ENCODE measurements around the gene GID8. TPM values are rescaled to one million over a fixed set of nuclear protein-coding genes. Genes with fewer than 3 reads are reported as not detected.

The GID8 gene
- total and polyA plus RNA-seq, 2 donors (not counting 1 experiment from before 2014, with no cell fraction given): 12.4 to 47.4 TPM

GRCh38 chr20:62910777-62911497 lies 27.0 kb upstream of the GID8 start:
- Histone ChIP-seq H3K27ac (ENCODE audit: low read length in 2 of 2) (no peak overlapping the region), H3K4me1 (ENCODE audit: control insufficient read depth in 2 of 2, insufficient read depth in 2 of 2, low read length in 2 of 2) (peaks cover 4 to 6% of the 10 kb centered on the region in 2 donors), H4K20me1 (ENCODE audit: control insufficient read depth, insufficient read depth, low read length, poor library complexity, severe bottlenecking) (peaks cover 100% of the 10 kb centered on the region), H3K36me3 (replicated peaks in 1 of 2; ENCODE audit: control extremely low read depth in 1 of 2, control insufficient read depth in 1 of 2, extremely low read depth in 1 of 2, insufficient read depth in 2 of 2, low read length in 1 of 2) (peaks cover 9 to 84% of the 10 kb centered on the region in 2 experiments), H3K9me3 (ENCODE audit: control extremely low read depth in 1 of 3, control insufficient read depth in 2 of 3, insufficient read depth in 1 of 3, low read length in 2 of 3) (no peaks in the 10 kb centered on the region), H3K4me3 (ENCODE audit: control extremely low read depth in 1 of 5, extremely low read depth in 1 of 5, insufficient read depth in 1 of 5, low read depth in 2 of 5, low read length in 4 of 5) (no peak overlapping the region), H3K9ac (ENCODE audit: low read length) (no peak overlapping the region), H3K27me3 (replicated peaks in 1 of 4; ENCODE audit: control extremely low read depth in 1 of 4, control insufficient read depth in 3 of 4, insufficient read depth in 4 of 4, low read length in 3 of 4) (no peaks in the 10 kb centered on the region), H3K79me2 (ENCODE audit: control insufficient read depth, insufficient read depth, low read length) (peaks cover 99% of the 10 kb centered on the region), H3K4me2 (replicated peaks; ENCODE audit: low read depth, low read length, poor library complexity, severe bottlenecking) (no peak overlapping the region), H2AFZ (ENCODE audit: insufficient read depth, low read depth, low read length, poor library complexity, severe bottlenecking) (no peak overlapping the region)
- TF ChIP-seq CTCF (IDR thresholded peaks at IDR 0.05): no peak
- TF ChIP-seq EZH2 (IDR thresholded peaks at IDR 0.05; ENCODE audit: borderline replicate concordance, insufficient read depth, low read depth, low read length, poor library complexity, severe bottlenecking): no peak
- Mint-ChIP-seq H3K27me3 (no peaks in the 10 kb centered on the region), H3K4me1 (peaks cover 16% of the 10 kb centered on the region), H3K9me3 (ENCODE audit: insufficient read depth) (no peaks in the 10 kb centered on the region), H3K4me3 (no peak overlapping the region), H3K27ac (no peak overlapping the region)
- 96% methylated on average over 45 of the region's 45 CpGs for WGBS (ENCODE audit: insufficient coverage)
- intact Hi-C loops (cut with micrococcal nuclease): no loop called here
- no peak for DNase-seq
- CTCF ChIA-PET: interaction anchor here (1.4 to 1.5 kb wide), 2 partner anchors 12 to 13 kb away, joined by 3 read pairs; no protein-coding TSS in a partner anchor
- POLR2A ChIA-PET: no interaction called here
- no peak for ATAC-seq (ENCODE audit: low read depth)

- ATAC-seq (ENCODE audit: low read depth) (no peak), DNase-seq (no peak)
- no peaks in the 10 kb centered on the region for H3K27me3 Mint-ChIP-seq
- ChIA-PET CTCF (interaction anchor here (0.6 to 1.5 kb wide), 5 partner anchors 13 to 417 kb away, joined by 3 to 4 read pairs (median 3); no protein-coding TSS in a partner anchor), POLR2A (no interaction called here)
- Histone ChIP-seq H3K27me3 (replicated peaks in 1 of 4; ENCODE audit: control extremely low read depth in 1 of 4, control insufficient read depth in 3 of 4, insufficient read depth in 4 of 4, low read length in 3 of 4) (no peaks in the 10 kb centered on the region), H3K79me2 (ENCODE audit: control insufficient read depth, insufficient read depth, low read length) (peaks cover 99% of the 10 kb centered on the region), H2AFZ (ENCODE audit: insufficient read depth, low read depth, low read length, poor library complexity, severe bottlenecking) (no peak overlapping the region), H4K20me1 (ENCODE audit: control insufficient read depth, insufficient read depth, low read length, poor library complexity, severe bottlenecking) (peaks cover 99% of the 10 kb centered on the region), H3K9ac (ENCODE audit: low read length) (no peak overlapping the region), H3K4me1 (ENCODE audit: control insufficient read depth in 2 of 2, insufficient read depth in 2 of 2, low read length in 2 of 2) (peaks cover 8 to 10% of the 10 kb centered on the region in 2 donors), H3K4me3 (ENCODE audit: control extremely low read depth in 1 of 5, extremely low read depth in 1 of 5, insufficient read depth in 1 of 5, low read depth in 2 of 5, low read length in 4 of 5) (no peak overlapping the region), H3K9me3 (ENCODE audit: control extremely low read depth in 1 of 3, control insufficient read depth in 2 of 3, insufficient read depth in 1 of 3, low read length in 2 of 3) (no peaks in the 10 kb centered on the region), H3K4me2 (replicated peaks; ENCODE audit: low read depth, low read length, poor library complexity, severe bottlenecking) (no peak overlapping the region), H3K36me3 (replicated peaks in 1 of 2; ENCODE audit: control extremely low read depth in 1 of 2, control insufficient read depth in 1 of 2, extremely low read depth in 1 of 2, insufficient read depth in 2 of 2, low read length in 1 of 2) (peaks cover 9 to 76% of the 10 kb centered on the region in 2 experiments), H3K27ac (ENCODE audit: low read length in 2 of 2) (no peak overlapping the region)
- WGBS (ENCODE audit: insufficient coverage): 97% methylated on average over 8 of the region's 10 CpGs
- peaks cover 23% of the 10 kb centered on the region for H3K4me1 Mint-ChIP-seq
- H3K27ac Mint-ChIP-seq: no peak overlapping the region
- H3K4me3 Mint-ChIP-seq: no peak overlapping the region
- intact Hi-C loops (cut with micrococcal nuclease): no loop called here
- H3K9me3 Mint-ChIP-seq (ENCODE audit: insufficient read depth): no peaks in the 10 kb centered on the region
- TF ChIP-seq CTCF (IDR thresholded peaks at IDR 0.05): no peak
- no peak for TF ChIP-seq EZH2 (IDR thresholded peaks at IDR 0.05; ENCODE audit: borderline replicate concordance, insufficient read depth, low read depth, low read length, poor library complexity, severe bottlenecking)
Observed at GRCh38 chr20:62911701-62912280, 26.2 kb upstream of the GID8 start.
